Activated T-cell treated with anti-CD3 and anti-CD28 coated beads for 24 hours (primary cell): ENCODE results near the gene PLK3.
"Not testable (repeated sequence)": the region's sequence is repeated elsewhere in the genome, so short reads cannot be mapped to it uniquely, and the experiment has no call there.

ENCODE experiments used
- DNase-seq: peaks from one replicate; pipeline ENCODE4 v3.0.0-alpha.2; 2020; ENCODE audit warnings: low read depth

The PLK3 gene

GRCh38 chr1:44799770-44800584 lies at the start of gene PLK3:
TSS of gene PLK3 (plus strand) at chr1:44800377. CDS start at chr1:44800464, 87 bp downstream.
- peak; percentile 98 for DNase-seq

- DNase-seq: no peak
Measured at GRCh38 chr1:44757420-44757819, 42.8 kb upstream of the PLK3 start.

GRCh38 chr1:44759077-44759476 lies 41.1 kb upstream of the PLK3 start:
- no peak for DNase-seq

DNA sequence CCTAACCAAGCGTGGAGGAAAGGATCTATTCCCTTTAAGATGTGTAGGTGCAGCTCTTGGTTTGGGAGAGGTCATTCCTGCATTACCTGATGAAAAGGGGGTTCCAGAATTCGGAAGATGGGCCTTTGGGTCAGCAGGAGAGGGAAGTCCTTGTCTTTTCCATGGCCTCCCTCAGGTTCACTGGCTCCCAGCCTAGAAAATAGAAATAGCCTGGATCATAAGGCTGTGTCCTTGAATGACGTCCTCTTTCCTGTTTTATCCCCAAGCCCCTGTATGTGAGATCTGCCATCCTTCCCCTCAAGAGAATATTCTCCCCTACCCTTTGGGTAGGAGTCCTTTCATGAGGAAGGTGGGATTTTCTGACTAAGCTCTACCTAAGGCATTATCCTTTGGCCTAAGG lies 39.3 kb upstream of the PLK3 start:
- DNase-seq: no peak

- DNase-seq: not testable (repeated sequence)
Measured at GRCh38 chr1:44766421-44766820, 33.8 kb upstream of the PLK3 start.

- DNase-seq: peak; percentile 84
Measured at GRCh38 chr1:44775078-44775929, 24.9 kb upstream of the PLK3 start, which contains the start of gene RPS8. TSS of gene RPS8 (plus strand) at chr1:44775540. CDS start at chr1:44775597, 57 bp downstream.

GRCh38 chr1:44775930-44776729 lies 24.0 kb upstream of the PLK3 start:
- no peak for DNase-seq

DNA sequence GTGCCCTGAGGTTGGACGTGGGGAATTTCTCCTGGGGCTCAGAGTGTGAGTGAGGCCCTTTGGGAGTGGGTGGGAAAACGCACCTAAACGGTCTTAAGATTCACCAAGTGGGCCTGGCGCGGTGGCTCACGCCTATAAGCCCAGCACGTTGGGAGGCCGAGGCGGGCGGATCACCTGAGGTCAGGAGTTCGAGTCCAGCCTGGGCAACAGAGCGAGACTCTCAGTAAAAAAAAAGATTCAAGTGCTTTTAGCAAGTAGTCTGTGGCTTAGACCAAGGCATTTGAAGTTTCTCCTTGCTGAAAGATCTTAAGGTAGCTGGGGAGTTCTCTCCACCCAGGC lies 23.5 kb upstream of the PLK3 start:
- DNase-seq: no peak

DNA sequence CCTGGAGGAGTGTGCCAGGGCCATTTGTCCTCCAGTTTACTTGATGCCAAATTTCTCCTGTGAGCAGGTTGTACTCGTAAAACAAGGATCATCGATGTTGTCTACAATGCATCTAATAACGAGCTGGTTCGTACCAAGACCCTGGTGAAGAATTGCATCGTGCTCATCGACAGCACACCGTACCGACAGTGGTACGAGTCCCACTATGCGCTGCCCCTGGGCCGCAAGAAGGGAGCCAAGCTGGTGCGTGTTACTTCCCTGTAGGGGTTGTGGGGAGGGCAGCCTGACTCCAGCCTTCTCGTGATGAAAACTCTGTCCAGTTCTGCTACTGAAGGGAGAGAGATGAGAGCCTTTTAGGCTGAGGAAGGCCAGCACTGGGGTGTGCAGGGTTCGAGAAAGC lies 22.6 kb upstream of the PLK3 start:
- DNase-seq: no peak

- no peak for DNase-seq
Measured at GRCh38 chr1:44777969-44778635, 22.1 kb upstream of the PLK3 start.

GRCh38 chr1:44778705-44779576 lies 21.2 kb upstream of the PLK3 start:
- DNase-seq: no peak

- no peak for DNase-seq
Measured at GRCh38 chr1:44780583-44781121, 19.5 kb upstream of the PLK3 start.

DNA sequence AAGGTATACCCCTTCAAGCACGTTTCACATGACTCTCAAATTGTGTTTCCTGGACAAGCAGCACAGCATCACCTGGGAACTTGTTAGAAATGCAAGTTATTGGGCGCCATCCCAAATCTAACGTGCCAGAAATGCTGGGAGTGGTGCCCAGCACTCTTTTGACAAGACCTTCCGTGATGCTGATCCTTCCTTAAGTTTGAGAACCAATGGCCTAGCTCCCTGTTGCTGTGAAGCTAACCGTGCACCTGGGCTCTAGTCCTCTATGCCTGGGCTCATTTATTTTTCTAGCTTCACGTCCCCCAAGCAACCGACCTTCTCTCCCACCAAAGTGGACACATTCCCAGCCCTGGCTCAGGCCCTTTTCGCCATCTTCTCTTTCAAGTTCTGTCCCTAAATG lies 16.5 kb upstream of the PLK3 start:
- DNase-seq: no peak

- DNase-seq: no peak
Measured at GRCh38 chr1:44784094-44785028, 15.8 kb upstream of the PLK3 start.

DNA sequence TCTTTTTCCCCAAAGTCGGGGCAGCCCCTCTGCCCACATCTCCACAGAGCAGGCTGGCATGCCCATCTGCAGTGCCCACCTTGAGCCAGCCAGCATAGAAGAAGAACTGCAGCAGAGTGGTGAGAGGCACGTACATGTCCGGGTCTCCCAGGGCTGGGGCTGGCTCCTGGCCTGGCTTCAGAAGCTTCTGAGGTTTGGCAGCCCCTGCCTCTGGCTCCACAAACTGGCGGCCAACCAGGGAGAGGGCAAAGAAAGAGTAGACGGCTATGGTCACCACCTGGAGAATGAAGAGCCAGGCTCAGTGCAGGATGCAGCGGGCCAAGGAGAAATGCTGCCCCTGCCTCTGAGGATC lies 15.2 kb upstream of the PLK3 start:
- DNase-seq: no peak

GRCh38 chr1:44785501-44786137 lies 14.6 kb upstream of the PLK3 start:
- no peak for DNase-seq

DNA sequence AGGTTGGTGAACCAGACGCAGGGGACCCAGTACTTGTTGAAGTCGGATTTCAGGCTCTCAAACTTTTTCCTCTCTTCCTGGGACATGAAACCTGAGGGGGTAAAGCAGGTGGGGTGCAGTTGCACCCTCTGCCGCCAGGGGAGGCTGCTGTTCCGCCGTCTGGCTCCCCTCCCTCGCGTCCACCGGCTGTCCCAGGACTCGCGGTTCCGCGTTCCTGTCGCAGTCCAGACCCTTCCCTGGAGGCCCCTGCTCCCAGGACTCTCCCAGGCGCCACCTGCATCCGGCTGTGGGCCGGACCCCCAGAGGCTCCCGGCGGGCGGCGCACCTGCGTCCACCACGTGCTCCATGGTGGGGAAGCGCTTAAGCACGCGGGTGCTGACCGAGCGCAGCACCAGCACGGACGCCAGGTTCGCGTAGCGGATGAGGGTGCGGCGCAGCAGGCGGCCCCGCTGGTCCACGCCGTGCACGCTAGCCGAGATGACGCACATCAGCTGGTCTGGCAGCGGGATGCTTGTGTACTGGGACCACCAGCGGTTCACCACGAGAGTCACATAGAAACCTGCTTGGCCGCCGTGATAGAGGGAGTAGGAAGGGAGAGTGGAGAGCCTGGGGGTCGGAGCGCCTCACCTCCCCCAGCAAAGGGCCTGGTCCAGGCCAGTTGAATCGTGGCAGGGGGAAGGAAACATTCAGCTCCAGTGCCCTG lies 13.9 kb upstream of the PLK3 start:
- DNase-seq: no peak

DNA sequence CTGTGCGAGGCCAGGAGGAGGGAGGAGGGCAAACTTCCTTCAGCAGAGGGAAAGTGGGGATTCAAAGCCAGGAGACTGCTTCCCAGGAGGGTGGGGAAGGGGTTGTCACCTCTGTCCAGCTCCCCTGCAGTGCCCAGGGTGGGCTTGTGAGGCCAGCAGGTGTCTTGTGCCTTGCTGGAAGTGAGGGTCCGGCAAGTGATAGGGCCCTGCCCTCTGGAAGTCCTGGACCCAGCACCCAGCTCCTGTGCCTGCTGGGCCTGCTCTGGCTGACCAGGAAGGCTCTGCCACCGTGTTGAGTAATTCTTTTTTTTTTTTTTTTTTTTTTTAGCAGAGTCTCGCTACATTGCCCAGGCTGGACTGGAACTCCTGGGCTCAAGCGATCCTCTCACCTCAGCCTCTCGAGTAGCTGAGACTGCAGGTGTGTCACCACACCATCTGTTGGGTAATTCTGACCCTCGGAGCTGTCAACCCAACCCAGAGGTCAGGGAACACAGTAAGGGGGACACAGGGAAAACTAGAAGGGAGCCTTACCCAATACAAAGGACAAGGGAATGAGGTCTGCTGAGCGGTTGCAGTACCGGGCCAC lies 13.2 kb upstream of the PLK3 start:
- no peak for DNase-seq
